Right ventricle myocardium inferior (tissue), 1 donor: ENCODE measurements around the gene CA11. TPM values are rescaled to one million over a fixed set of nuclear protein-coding genes. Genes with fewer than 3 reads are reported as not detected.

Source experiments
- ATAC-seq: fragments of 200-7000 bp; cut with Tn5 transposase; one replicate; pipeline ENCODE4 v1.9.1; 2020; ENCODE audit warnings: mild to moderate bottlenecking, moderate library complexity
- DNase-seq: peaks from one replicate; pipeline ENCODE4 v3.0.0; 2021; ENCODE audit errors: missing footprints
- intact Hi-C: fragments of 100-400 bp; cut with DNase I; formaldehyde crosslinking; loops from one replicate; pipeline ENCODE4 v1.11.0; 2022
- total RNA-seq: library from RNA; stranded (reverse); fragmentation: NEBNext Ultra II Directional; extraction: Animal tissue kit (Norgen Biotek cat#: 25700); gene quantifications from one replicate; pipeline ENCODE4 v1.2.1, GENCODE V29; 2021
- donor health status: DM: no; HTN: yes; CAD: no; lungs with severe emphysema.

The CA11 gene
- total RNA-seq, 1 donor from 2014 or later, result 8.4 TPM

DNA sequence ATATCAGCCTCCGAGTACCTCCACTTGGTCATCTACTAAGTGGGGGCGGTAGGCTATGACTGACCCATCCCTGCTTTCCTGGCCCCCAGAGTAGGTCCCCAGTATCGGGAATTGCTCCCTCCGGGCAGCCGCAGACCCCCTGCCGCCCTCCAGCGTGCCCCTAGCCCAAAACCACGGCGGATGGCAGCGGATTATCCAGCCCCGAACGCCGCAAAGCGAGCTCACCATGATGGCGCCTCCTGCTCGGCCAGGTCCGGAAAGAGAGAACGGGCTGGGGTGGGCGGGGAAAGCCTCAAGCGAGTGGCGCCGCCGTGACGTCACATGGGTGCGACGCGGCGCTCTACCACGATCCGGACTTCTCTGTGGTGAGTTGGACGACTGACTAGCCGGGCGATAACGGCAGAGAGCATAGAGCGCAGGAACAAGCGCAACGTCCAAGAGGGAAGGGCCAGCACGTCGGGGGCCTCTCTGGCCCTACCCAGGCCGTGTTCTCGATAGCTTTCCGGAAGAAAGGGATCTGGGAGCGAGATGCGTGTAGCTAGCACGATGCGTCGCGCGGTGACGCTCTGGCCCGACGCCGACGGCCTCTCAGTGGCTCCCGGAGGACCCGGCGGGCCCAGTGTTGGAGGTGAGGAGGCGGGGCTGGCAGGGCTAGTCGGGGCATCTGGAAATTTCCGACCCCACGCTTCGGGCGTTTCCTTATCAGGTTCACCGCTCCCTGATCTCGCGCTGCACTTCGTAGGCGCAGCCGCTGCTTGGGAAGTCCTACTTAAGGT lies 26.9 kb downstream of the CA11 start, which contains the start of the genes RPL18 and SPHK2:
TSS of gene RPL18 (minus strand) at position 263 of the 776 bp plus-strand sequence. CDS start at position 228, 35 bp downstream.
TSS of gene SPHK2 (plus strand) at position 591 of the 776 bp plus-strand sequence. CDS start 1,009 bp downstream, outside the sequence.
- ATAC-seq (peak; percentile 93), DNase-seq (peak; percentile 99)
- intact Hi-C loops, result no loop called here

DNA sequence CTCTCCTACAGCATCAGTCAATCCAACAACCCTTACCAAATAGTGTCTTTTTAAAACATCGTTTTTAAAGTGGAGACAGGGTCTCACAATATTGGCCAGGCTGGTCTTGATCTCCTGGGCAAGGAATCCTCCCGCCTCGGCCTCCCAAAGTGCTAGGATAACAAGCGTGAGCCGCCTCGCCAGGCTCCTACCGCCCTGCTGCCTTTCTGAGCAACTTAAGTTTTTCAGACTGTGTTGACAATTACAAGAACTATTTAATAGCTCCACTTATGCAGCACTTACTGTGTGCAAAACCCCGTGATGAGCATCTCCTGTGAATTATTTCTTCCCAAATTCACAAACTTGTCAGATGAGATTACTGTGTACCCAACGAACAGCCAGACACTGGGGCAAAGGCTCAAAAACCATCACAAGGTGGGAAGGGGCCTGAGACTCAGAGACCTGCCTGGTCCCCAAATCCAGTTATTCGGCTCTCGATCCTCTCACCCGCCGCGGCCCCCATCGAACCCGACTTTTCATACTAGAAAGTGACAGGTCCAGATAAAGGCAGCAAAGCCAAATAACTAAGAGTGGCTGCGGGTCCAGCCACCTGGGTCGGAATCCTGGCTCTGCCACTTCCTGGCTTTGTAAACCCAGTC lies 27.6 kb downstream of the CA11 start:
- intact Hi-C loops, result no loop called here
- no peak for ATAC-seq
- DNase-seq, result peak; percentile 76

DNA sequence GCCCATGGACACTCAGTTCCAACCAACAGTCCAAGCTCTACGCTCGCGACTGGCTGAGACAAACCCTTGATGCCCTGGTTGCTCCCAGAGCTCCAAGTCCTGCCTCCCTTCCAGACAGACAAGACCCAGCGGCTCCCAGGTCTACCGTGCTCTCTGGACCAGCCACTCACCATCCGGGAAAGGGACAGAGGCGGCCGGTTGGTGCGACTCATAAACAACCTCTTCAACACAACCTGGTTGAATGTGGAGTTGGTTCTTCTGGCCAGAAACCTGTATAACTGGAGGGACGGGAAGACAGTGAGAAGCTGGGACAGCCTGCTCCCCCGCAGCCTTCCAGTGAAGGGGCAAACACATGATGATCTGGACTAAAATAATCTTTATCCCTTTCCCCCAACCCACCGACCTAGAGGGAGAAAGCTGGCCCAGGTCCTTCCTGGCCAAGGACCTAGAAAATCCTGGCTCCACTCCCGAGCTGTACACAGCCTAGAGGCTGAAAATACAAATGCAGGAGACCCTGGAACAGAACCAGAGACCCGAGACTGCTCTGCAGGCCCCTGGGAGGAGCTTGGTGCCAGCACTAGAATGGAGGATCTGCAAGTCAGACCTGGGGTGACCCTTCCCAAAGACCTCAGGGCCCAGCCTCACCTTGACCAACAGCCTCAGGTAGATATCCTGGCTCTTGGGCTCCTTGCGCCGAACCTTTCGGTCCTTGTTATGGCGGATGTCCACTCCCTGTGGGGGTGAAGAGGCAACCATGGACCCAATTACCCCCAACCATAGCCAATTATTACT lies 28.6 kb downstream of the CA11 start:
- intact Hi-C loops, result no loop called here
- ATAC-seq (no peak), DNase-seq (no peak)

DNA sequence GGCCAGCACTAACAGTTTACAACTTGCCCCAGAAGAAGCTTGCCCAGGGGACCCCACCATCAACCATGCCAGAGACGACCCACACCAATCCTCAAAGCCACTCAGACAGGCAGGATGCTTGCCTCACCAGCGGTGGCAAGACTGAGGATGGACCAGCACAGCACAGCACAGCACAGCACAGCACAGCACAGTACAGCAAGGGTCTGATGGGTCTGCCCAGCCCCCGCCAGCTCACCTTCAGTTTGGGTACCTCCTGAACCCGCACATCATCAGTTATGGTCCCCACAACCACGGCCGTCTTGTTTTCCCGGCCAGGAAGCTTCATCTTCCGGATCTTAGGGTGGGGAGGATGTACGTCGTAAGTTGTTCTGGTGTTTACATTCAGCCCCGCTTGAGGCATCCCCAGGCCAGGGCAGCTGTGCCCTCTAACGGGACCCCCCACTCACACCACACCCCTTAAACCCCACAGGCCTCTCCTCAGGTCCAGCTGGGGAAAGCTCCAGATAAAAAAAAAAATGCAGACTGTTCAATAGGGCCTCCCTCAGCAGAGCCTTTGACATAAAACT lies 29.4 kb downstream of the CA11 start:
- no peak for DNase-seq

DNA sequence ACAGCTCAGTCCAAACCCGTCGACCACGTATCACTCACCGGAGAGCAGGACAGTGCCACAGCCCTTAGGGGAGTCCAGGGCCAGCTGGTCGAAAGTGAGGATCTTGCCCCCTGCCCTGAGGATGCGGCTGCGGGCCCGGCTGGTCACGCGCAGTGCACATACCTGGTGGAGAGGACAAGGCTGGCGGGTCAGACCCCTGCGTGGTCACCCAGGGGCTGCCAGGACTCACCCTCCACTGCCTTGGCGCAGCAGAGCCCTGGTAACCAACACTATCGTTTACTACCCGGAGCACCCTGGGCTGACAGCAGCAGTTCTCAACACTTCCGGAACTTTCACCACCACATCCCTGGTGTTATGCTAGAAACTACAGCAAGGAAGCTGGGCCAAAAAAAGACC lies 29.9 kb downstream of the CA11 start:
- ATAC-seq (no peak), DNase-seq (peak; percentile 56)
- intact Hi-C loops, result no loop called here

More for the DNA sequence above, 29.4 kb downstream of the CA11 start:
- intact Hi-C loops, result no loop called here
- no peak for ATAC-seq

DNA sequence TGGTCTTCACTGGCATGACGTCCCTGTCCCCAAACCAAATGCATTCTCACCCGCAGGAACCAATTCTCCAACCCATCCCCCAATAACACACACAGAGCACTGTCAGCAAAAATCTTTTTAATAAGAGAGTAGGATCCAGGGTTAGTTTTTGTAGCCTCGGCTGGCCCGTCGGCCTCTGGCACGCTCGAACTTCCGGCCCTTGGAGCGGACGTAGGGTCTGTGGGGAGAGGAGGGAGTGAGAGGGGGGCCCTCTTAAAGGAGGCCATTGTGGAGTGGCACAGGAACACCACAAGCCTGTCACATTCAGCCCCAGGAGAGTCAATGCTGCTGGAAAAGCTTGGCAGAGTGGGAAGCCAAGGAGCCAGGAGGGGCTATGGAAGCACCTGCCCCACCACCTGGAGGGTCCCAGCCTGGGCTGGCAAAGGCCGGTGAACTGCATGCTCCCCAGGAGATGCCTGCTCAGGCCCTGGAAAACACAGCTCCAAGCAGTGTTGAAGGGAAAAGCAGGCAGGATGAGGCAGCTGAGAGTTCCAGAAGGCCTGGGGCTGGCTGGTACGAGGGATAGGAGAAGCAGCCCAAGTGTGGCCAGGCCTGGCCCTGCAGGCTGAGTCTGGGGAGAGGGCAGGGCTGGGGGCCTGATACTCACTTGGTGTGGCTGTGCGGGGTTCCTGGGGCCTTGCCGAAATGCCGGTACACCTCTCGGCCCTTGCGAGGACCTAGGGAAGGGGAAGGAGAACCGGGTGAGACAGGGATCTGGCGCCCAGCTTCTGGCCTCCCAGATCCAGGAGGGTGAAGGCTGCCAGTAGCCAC lies 30.6 kb downstream of the CA11 start:
- no peak for ATAC-seq
- intact Hi-C loops, result no loop called here

DNA sequence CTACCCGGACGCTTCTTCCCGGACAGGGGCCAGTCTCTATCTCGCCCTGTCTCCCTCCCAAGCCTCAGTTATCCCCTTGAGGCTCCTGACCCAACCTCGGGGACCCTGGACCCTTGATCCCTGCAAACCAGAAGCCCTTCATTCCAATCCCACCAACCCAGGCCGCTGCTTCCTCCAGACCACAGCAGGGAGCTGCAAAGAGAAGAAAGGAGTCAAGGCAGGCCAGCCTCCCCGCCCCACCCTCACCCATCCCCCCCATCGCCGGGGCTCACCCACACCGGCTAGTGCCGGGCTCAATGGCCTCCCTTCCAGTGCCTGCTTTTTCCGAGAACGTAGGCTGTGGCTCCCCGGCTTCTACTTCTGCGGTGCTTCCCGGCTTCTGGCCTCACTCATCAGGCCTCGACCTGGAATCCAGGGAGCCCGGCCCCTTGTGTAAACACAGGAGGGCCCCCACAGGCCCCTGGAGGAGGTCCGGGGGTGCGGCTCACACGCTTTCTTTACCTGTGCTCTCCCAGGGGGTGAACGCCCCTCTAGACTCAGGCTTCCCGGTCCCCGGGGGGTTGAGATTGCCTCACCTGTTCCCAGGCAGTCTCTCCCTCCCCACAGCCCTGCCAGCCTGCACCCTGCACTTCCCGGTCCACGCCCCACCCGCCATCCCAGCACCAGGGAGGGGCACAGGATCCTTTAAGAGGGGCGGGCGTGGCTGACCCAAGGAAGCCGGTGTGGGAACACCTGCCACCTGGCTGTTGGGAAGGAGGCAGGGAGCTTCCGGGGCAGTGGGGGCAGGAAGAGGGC lies 31.4 kb downstream of the CA11 start, which contains the start of gene FAM83E:
TSS of gene FAM83E (minus strand) at position 641 of the 795 bp plus-strand sequence. CDS start 1,704 bp downstream, outside the sequence.
- DNase-seq, result no peak
- no peak for ATAC-seq
- intact Hi-C loops, result no loop called here

More for the DNA sequence above, 30.6 kb downstream of the CA11 start:
- no peak for DNase-seq

DNA sequence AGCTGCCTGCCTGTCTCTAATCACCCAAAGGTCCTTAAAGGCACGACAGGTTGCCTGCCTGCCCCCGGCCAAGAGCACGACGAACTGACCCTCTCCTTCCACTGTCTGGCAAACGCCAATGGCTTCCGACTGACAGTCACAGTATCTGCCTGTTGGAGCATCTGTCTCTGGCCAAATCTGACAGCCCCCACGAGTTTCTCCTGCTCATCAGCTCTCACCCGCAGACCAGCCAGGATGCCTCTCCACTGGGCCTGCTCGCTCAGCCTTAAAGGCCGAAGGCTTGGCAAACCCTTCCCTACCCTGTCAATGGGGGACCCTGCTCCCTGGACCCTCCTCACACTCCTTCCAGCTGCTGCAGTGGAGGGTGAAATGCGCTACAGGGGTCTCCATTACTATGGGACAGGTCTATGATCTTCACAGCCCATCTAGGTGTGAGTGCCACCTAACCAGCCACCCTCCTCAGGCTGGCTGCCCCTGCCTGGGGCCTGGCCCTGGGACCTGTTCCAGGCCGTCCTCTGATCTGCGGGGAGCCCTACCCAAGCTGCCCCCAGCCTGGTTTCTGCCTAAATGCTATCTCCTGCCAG lies 32.0 kb downstream of the CA11 start:
- DNase-seq (no peak), ATAC-seq (no peak)
- intact Hi-C loops, result no loop called here

DNA sequence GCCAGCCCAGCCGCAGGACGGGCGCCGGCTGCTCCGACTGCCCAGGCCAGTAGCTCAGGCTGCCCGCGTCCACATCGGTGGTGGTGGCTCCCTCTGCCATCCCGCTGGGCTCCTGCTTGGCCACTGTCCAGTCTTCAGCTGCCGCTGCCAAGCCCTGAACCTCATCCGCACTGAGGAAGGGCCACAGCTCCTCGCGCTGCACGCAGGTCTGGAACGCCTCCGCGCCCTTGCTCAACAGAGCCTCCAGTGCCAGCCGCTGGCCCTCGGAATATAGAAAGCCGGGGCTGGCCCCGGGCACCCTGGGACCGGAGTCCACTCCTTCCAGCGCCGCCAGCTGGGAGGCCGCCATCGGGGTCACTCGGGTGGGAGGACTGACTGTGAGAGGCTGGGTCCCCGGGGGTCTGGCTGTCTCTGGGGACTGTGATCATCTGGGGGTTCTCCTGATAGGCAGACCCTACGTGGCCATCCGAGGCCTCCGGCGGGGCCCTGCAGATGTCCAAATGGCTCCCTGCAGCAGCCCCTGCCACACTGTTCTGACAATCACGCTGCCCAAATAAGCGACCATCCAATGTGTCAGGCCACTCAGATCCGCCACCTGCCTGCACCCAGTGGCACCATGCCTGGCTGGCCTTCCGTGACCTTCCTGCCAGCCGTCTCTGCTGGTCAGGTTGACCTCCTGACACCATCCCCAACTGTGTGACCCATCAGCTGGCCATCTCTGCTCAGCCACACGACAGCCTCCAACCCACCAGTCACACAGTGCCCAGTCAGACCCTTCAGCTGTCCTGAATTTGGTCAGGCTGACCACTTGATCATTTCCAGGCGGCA lies 32.7 kb downstream of the CA11 start:
- ATAC-seq (no peak), DNase-seq (no peak)
- intact Hi-C loops, result no loop called here

DNA sequence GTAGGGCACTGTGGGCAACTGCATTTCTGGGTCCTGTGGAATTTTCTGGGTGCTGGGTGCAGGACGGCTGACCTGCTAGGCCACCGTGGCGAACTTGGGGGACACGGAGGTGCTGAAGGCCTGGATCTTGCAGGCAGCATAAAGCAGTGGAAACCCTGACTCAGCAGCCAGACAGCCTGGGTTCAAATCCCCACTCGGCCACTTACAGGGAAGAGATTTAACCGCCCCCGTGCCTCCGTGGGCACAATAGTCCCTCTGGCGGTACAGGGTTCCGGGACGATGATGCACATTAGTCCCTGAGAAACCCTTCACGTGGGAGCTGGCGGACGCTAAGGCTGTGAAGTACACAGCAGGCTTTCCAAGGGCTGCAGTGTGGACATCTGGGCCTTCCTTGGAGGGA lies 34.1 kb downstream of the CA11 start:
- no peak for ATAC-seq
- intact Hi-C loops, result no loop called here
- no peak for DNase-seq

DNA sequence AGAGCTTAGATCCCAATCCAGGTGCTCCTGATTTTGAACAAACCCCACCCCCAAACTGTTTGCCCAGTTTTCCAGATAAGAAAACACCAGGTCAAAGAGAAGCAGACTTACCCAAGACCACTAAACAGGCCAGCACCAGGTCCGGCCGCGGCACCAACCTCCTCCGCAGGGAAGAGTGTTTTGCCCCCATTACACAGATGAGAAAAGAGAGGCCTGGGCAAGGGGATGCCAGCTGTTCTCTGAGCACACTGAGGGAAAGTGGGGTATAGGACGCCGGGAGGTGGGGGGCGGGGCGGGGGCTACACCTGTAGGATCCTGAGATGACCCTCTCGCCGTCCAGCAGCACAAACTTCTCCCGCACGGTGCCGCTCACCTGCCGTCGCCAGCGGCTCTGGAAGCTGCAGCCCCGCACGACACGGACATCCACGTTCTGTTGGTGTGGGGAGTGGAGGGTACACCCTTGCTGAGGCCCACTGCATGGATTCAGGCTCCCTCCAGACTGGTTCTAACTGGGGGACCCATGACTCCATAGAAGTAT lies 36.3 kb downstream of the CA11 start:
- intact Hi-C loops, result no loop called here
- ATAC-seq (no peak), DNase-seq (no peak)

DNA sequence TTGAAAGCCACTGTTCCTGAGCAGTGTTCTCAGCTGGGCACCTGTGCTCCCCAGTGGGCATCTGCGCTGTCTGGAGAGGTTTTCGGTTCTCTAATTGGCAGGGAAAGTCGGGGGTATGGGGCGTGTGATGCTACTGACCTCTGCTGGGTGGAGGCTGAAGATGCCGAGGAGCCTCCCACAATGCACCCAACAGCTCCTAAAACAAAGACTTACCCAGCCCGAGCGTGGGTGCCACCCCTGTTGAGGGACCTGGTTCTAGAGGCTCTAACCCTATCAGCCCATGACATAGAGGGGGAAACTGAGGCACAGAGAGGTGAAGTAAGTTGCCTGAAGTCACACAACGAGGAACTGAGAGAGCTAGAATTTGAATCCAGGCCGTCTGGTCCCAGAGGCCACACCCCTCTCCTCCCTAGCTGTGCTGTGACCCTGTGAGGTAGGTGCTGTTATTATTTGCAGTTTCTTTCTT lies 37.2 kb downstream of the CA11 start:
- intact Hi-C loops, result no loop called here
- peak; percentile 64 for ATAC-seq
- no peak for DNase-seq

DNA sequence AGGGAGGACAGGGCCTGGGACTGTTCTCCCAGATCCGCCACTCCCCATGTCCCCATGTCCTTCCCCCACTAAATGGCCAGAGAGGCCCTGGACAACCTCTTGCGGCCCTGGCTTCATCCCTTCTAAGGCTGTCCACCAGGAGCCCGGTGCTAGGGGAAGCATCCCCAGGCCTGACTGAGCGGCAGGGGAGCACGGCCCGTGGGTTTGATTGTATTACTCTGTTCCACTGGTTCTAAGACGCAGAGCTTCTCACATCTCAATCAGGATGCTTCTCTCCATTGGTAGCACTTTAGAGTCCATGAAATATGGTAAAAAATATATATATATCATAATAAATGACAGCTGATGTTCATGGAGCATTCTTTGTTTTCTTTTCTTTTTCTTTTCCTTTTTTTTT lies 38.6 kb downstream of the CA11 start:
- no peak for DNase-seq
- intact Hi-C loops, result no loop called here
- ATAC-seq, result no peak

DNA sequence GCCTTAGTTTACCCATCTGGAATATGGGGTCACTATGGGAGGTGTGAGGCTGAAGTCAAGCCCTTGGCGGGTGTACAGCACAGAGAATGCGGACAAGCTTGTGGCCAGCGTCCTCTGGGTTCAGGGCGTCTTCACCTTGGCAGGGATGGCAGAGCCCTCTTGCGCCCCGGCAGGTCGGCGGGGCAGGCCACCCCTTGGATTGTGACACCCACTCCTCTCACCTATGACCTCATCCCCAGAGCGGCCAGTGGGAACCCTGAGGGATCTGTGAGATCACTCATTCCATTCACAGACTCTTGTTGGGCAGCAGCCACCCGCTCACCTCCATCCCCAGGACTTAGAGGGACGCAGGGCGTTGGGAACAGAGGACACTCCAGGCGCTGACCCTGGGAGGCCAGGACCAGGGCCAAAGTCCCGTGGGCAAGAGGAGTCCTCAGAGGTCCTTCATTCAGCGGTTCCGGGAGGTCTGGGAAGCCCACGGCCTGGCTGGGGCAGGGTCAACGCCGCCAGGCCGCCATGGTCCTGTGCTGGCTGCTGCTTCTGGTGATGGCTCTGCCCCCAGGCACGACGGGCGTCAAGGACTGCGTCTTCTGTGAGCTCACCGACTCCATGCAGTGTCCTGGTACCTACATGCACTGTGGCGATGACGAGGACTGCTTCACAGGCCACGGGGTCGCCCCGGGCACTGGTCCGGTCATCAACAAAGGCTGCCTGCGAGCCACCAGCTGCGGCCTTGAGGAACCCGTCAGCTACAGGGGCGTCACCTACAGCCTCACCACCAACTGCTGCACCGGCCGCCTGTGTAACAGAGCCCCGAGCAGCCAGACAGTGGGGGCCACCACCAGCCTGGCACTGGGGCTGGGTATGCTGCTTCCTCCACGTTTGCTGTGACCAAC lies 39.3 kb downstream of the CA11 start, which contains the start of gene SPACA4:
TSS of gene SPACA4 (plus strand) at position 280 of the 896 bp plus-strand sequence. CDS start at position 517, 237 bp downstream.
- DNase-seq (no peak), ATAC-seq (no peak)
- intact Hi-C loops, result no loop called here

DNA sequence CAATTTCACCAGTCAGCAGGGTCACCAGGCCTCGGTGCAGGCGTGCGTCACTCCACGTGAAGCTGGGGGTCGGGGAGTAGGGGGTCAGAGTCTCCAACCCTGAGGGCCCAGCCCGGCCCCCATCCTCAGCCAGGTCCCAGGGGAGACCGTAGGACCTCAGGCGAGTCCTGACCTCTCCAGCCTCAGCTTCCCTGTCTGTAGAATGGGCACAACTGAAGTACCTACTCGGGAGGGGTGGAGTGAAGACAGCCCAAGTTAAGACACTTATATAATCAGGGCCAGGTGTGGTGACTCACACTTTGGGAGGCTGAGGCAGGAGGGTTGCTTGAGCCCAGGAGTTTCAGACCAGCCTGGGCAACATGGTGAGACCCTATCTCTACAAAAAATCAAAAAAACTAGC lies 42.1 kb downstream of the CA11 start:
- DNase-seq, result no peak
- ATAC-seq, result no peak
- intact Hi-C loops, result no loop called here
